ENCODE data around the gene MX2. TPM values are rescaled to one million over a fixed set of nuclear protein-coding genes. Genes with fewer than 3 reads are reported as not detected.

Gene MX2
- total and polyA plus RNA-seq, 9 of the 15 experiments (the other 6 are each of a cell fraction or from before 2014, with no cell fraction given): 0.10 to 0.95 (median 0.47) TPM; not detected in 1

DNA sequence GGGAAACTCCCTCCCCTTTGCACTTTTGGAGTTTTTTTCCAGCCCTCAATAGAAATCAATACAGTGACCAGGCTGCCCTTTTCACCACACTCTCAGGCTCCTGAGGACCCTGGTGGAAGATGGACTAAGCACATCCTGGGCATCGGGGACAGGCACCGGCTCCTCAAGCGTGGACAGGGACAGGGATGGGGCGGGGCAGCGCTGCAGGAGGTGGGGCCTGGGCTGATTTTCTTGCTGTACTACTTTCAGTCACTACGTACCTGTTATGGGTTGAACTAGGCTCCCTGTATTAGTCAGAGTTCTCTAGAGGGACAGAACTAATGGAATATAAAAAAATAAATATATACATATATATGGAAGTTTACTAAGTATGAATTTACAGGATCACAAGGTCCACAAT, 2.5 kb downstream of the MX2 start (continued):
- TF ChIP-seq AFF4 (CRISPR knock-in tag; IDR thresholded peaks at IDR 0.05) (no peak), ZNF699 (CRISPR knock-in tag; IDR thresholded peaks at IDR 0.05; ENCODE audit: insufficient replicate concordance) (no peak)

DNA sequence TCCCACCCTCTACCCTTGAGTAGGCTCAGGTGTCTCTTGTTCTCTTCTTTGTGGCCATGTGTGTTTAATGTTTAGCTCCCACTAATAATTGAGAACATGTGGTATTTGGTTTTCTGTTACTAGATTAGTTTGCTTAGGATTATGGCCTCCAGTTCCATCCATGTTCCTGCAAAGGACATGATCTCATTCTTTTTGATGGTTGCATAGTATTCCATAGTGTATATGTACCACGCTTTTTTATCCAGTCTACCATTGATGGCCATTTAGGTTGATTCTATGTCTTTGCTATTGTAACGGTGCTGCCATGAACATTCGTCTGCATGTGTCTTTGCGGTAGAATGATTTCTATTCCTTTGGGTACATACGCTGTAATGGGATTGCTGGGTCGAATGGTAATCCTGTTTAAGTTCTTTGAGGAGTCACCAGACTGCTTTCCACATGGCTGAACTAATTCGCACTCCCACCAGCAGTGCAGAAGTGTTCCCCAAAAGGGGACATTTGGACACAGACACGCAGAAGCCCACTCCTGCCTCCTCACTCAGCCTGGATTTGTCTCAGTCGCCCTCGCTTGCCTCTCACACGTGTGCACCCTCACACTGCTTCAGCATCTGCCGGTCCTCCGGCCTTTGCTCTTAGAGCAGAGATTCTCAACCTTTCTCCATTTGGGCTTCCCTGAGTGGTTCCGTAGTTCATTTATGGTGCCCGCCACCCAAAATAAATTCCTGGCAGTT, 3.7 kb downstream of the MX2 start:
- H4K20me1 ChIP-seq (replicated peaks; ENCODE audit: control insufficient read depth, insufficient read depth, low read length): no peaks in the 10 kb centered on the region
- in situ Hi-C loops (cut with MboI): no loop called here
- no TSS peak for BruUV-seq (replicated peaks)
- no peaks in the 10 kb centered on the region for H3K9me3 ChIP-seq (replicated peaks; ENCODE audit: control insufficient read depth, insufficient read depth, low read depth, low read length)
- ChIA-PET CTCF (ENCODE audit: low intra/inter-chr PET ratio) (no interaction called here), POLR2A (no interaction called here)
- no peak for TF ChIP-seq ZNF121 (CRISPR knock-in tag; conservative IDR thresholded peaks at IDR 0.05)
- peak; percentile 19 for TF ChIP-seq RBM25 (IDR thresholded peaks at IDR 0.05; ENCODE audit: low read depth, low read length, severe bottlenecking)
- peak; percentile 72 for TF ChIP-seq ZNF146 (CRISPR knock-in tag; IDR thresholded peaks at IDR 0.05; ENCODE audit: unreplicated experiment)
- H3K9ac ChIP-seq (ENCODE audit: insufficient read depth in 1 of 2, low read depth in 2 of 2, low read length in 2 of 2): no peak overlapping the region; a peak in 1 of 4 replicates
- DNase-seq (ENCODE audit: extremely low read depth in 1 of 4, low spot score in 3 of 4) (no peak), FAIRE-seq (no peak), ATAC-seq (no peak)
- no peaks in the 10 kb centered on the region; a peak in 1 of 5 replicates for H3K4me1 ChIP-seq (replicated peaks in 1 of 2; ENCODE audit: control insufficient read depth in 2 of 2, insufficient read depth in 2 of 2, low read length in 2 of 2)
- no peaks in the 10 kb centered on the region for H3K36me3 ChIP-seq (ENCODE audit: control insufficient read depth, insufficient read depth, low read length)
- no peaks in the 10 kb centered on the region for H3K79me2 ChIP-seq (ENCODE audit: control insufficient read depth, insufficient read depth, low read length)
- WGBS (ENCODE audit: insufficient coverage, low coverage, missing lambda C conversion rate): 4% methylated on average over 15 of the region's 15 CpGs
- no peak overlapping the region for H3K27ac ChIP-seq (ENCODE audit: extremely low read depth, low read depth, low read length)
- H3K4me2 ChIP-seq (ENCODE audit: insufficient read depth, low read length): no peak overlapping the region
- no peak overlapping the region for H2AFZ ChIP-seq (ENCODE audit: low read depth, low read length)
- no peak overlapping the region for H3K4me3 ChIP-seq
- peaks cover 33 to 73% of the 10 kb centered on the region in 2 experiments; a peak in 4 of 5 replicates for H3K27me3 ChIP-seq (ENCODE audit: control insufficient read depth in 2 of 2, insufficient read depth in 2 of 2, low read length in 2 of 2)
- intact Hi-C loops (cut with micrococcal nuclease): no loop called here
- no peaks in the 10 kb centered on the region for H3K9me1 ChIP-seq (ENCODE audit: control insufficient read depth, insufficient read depth, low read length)

Data from K562 (cell line).